Endometrial microvascular endothelial cells (primary cell): ENCODE measurements around the gene SCUBE3. TPM values are rescaled to one million over a fixed set of nuclear protein-coding genes. Genes with fewer than 3 reads are reported as not detected.

Source experiments
- in situ Hi-C: cut with HindIII; loops from 2 replicates; pipeline ENCODE4 v1.10.0; 2017; ENCODE audit warnings: low sequenced_read_pairs, low pct_unique_long_range_greater_than_20kb; ENCODE audit errors: inconsistent ontology term
- total RNA-seq: library from RNA; depleted of rRNA; stranded (reverse); fragments of >200 nt; gene quantifications from one replicate; pipeline ENCODE4 v1.2.3, GENCODE V29; 2015; ENCODE audit errors: inconsistent ontology term

SCUBE3 gene
- total RNA-seq, 1 donor from 2014 or later: 0.46 TPM

DNA sequence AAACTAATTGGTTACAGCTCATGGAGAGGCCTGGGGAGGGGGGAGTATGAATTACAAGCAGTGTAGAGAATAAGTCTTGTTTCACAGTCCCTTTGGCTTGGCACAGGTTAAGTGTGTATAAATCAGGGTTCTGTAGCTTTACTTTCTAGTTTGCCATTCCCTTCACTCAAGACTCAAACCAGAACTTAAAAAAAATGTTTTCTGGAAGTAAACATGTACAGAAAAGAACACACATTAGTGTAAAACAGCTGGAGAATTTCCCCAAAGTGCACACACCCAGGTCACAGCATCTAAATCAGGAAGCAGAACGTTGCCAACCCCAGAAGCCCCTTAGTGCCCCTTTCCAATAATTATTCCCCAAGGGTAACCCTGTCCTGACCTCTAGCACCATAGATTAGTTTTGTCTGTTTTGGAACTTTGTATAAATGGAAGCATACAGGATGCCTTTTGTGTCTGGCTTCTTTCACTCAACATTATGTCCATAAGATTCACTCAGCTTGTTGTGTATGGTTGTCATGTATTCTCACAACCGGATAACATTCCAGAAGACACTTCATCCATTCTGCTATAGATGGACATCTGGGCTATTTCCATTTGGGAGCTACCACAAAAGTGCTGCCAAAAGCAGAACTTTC is 33.7 kb upstream of the SCUBE3 start:
- in situ Hi-C loops: no loop called here

DNA sequence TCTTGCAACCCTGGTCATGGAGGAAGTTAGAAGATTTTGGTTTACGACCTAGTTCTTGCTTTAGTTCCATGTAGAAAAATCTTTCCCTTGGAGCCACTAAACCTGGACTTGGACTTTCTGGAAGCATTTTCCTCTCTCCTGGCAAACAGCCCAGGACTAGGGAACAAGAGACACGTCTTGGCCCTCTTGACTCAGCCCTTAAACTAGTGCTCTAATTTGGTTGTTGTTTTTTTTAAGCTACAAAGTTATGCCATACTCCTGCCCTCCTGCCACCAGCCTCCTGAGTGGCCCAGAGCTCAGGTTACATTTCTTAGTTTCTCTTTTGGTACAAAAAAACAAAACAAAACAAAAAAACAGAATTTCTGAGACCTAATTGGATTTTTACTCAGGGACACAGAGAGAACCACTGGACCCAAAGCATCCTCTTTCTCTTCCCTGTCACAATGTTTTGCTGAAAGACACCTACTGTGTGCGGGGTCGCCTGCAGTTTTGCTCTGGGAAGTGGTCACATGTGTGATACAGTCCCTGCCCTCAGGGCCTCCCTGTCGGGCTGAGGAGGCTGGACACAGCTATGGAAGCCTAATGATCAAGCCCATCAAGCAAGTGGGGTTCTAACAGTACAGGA is 32.3 kb upstream of the SCUBE3 start:
- in situ Hi-C loops: no loop called here

DNA sequence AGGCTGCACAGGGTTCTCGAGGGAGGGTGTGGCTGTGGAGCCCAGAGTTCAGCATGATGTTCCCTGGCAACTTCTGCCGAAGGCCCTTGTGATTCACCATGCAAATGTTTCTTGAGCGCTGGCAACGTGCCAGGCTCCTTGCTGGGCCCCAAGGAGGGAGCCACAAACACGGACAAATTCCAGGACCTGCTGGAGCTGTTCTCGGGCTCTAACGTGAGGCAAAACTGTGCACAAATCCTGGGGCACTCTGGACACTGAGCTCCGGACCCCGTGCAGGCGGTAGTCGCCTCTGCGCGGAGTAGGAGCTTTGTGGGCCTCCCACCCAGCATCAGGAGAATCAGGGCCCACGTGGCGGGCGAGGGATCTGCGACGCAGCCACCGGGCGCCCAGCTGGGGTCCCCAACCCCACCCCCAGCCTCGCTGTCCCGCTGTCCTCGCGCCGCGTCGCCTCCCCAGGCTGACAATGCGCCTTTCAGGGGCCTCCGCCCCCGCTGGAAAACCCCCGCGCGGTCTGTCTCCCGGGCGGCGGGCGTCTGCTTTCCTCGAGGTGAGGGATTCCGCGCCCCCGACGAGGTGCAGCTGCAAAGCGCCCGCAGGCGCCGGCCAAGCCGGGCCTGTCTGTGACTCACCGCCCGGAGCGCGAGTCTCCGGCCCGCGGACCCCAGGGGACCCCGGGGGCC is 31.7 kb upstream of the SCUBE3 start:
- in situ Hi-C loops: no loop called here

DNA sequence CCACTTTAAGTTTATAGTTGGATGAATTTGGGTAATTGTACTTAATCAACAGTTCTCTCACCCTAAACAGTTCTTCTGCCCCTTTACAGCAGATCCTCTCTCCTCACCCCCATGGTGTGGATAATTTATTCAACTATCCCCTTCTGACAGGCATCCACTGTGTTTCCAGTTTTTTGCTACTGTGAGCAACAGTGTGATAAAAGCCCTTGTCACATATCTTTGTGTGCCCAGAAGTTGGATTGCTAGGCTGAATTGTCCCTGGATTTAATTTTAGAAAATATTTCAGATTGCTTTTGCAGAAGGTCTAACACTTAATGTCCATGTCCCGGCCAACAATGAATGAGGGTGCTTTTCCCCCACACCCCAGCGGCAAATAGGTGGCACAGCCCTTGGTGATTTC is 30.5 kb upstream of the SCUBE3 start:
- in situ Hi-C loops: no loop called here

DNA sequence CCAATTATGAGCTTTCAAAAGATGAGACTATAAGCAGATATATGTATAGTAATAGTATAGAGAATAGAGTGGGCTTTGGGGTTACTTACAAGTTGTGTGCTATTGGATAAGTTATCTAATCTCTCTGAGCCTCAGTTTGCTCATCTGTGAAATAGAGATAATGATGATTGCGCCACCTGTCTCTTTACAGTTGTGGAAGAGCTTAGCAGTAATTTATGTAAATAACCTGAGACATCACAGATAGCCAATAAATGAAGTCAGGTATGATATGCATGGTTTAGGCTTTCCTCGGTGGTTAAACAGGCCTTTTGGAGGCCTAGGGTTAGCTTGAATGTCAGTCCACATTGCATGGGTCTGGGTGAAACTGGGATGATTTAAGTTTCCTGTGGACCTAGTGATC is 29.8 kb upstream of the SCUBE3 start:
- in situ Hi-C loops: no loop called here

DNA sequence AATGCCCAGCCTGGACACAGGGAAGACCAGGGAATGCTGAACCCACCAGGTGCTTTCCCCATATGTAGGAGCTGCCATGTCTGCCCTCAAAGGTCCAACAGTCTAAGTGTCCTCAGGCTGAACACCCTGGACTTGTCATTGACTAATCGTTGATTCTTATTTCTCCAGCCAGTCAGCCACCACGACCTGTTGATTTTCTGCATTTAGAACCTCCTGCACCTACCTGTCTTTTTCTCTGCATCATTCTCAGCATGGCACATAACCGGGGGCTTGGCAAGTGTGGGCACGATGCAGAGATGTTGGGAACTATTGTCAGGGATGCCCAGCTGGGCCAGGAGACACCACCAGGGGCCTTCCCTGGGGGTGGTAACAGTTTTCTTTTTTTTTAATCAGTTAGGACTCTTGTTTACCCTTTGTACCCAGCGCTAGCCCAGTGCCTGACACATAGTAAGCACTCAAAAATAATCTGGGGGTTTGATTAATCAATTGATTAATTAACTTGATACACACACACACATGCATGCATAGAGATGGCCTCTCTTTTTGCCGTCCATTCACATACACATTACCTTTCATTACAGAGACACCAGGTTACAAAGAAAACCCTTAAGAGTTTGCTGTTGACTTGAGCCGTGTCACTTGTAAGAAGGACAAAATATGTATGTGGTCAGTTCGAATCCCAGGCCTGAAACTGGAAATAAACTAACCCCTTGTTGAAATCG is 29.0 kb upstream of the SCUBE3 start:
- in situ Hi-C loops: no loop called here

DNA sequence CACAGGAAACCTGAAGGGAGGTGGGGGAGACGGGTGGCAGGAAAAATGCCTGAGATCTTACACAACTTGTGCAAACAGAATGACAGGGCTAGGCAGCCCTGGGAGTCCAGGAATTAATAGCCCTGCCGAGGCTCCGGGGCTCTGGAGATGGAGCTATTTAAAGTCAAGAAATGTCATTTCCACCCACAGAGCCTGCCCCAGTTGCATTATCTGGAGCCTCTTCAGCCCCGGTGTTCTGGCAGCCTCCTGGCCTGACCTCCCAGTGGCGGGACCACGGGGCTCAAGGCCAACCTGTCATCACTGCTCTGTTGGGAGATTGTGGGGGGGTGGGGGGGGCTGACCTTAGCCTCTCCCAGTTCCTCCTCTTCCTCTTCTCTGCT is 28.5 kb upstream of the SCUBE3 start:
- in situ Hi-C loops: no loop called here

DNA sequence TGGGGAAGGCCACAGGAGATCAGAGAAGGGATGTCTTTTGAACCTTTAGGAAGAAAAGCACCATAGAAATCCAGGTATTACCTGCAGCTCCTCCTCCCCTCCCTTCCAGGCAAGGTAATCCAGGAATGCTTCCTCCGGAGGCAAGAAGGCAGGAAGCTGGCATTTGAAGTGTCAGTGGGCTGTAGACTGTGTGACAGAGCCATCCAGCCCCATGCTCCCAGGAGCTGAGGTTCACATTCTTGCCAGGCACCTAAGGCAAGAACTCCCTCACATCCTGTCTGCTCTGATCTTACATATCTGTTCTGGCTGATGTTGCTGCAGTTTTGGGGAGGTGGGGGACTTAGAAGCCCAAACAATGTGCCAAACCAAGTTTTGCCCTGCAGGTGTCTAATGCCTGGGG is 27.8 kb upstream of the SCUBE3 start:
- in situ Hi-C loops: no loop called here

DNA sequence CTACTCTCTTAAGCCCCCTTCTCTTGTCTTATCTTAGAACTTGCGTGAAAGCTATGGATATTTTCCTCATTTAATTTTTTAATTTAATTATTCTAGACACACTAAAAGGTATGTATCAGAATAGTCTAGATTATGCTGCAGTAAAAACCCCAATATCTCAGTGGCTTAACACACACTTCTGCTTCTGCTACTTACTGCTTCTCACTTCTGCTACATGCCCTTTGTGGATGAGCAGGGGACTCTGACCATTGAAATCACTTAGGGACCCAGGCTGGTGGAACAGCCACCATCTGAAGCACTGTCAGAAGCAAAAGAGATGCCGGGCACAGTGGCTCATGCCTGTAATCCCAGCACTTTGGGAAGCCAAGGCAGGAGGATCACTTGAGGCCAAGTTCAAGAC is 27.2 kb upstream of the SCUBE3 start:
- in situ Hi-C loops: no loop called here

DNA sequence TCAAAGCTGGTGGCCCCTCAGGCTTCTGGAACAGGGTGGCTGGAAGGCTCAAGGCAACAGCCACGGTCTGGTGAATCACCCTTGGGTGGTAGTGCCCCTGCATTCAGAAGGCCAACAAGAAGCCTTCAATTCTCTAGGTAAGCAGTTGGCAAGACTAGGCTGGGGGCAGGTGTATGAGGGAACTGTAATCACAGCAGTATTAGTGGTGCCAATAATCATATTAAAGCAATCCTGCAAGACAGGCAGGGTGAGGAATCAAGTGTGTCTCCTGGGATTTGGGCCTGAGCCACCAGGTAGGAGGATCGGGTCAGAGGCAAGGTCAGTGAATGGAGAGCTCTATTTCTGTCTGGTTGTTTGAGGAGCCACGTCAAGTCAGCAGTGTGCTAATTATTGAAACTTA is 24.9 kb upstream of the SCUBE3 start:
- in situ Hi-C loops: no loop called here

DNA sequence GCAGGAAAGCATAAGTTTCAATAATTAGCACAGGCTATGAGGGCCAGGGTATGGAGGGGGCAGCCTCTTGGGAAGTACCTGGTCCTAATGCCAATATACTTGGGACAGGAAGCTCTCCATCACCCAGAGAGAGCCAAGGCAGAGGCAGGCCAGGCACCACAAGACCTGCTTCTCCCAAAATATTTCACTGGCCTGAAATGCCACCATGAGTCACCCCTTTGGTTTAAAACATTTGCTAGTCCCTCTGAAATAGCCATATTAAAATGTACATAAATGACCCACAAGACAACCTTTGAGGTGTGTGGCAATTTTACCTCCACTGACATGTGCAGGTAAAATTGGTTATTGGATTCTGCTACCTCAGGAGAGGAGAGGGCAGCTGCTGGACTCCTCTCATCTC is 23.4 kb upstream of the SCUBE3 start:
- in situ Hi-C loops: no loop called here

DNA sequence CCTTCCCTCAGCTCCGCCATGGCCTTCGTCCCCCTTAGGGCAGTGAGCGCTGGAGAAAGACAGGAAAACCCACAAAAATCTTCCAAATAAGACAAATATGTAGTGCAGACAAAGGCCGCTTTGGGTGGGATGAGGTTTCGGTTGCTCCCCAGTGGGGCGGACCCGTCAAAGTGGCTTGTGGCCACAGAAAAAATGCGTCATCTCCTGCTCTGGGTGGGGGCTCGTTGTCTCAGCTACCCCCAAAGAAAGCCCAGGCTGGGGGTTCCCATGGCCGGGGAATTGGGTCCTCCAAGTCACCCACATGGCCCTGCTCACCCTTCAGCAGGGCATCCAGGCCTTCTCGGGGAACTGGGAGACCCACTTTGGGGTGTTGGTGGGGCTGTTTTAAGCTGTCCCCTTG is 21.9 kb upstream of the SCUBE3 start:
- in situ Hi-C loops: no loop called here

DNA sequence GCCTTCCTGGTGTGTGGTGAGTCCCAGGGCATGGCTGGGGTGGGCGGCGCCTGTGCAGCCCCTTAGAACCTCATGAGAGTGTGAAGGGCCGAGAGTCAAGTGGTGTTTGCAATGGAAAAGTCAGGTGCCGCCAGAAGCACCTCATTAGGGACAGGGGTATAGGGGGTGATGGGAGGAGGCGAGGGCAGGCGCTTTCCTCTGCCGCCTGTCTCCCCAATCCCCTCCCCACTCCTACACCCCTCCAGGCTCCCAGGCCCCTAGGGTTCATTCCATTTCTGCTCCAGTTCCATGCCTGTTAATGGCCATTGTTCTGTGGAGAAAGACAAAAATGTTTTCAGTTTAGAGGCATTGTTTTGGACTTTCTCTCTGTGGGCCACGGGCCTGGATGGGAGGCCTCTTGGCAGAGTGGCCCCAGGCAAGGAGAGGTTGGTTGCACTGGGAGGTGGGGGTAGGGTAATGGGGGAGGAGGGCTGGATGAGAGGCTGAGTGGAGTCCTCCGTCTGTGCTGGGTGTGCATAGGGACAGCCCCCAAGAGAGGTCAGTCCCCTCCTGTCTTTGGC is 21.4 kb upstream of the SCUBE3 start:
- in situ Hi-C loops: no loop called here

DNA sequence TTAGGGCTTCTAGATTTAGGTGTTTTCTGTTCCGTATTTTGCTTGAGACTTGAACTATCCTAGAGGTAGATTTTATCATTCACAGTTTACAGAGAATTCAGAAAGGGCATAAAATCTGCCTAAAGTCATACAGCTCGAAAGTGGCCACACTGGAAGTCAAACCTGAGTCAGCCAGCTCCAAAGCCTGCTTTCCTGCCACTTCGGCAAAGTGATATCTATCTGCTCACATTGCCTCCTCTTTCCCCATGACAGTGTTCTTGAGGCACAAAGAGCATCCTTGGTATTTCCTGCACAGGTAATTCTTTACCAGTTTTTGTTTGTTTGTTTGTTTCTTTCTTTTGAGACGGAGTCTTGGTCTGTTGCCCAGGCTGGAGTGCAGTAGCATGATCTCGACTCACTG is 19.4 kb upstream of the SCUBE3 start:
- in situ Hi-C loops: no loop called here

DNA sequence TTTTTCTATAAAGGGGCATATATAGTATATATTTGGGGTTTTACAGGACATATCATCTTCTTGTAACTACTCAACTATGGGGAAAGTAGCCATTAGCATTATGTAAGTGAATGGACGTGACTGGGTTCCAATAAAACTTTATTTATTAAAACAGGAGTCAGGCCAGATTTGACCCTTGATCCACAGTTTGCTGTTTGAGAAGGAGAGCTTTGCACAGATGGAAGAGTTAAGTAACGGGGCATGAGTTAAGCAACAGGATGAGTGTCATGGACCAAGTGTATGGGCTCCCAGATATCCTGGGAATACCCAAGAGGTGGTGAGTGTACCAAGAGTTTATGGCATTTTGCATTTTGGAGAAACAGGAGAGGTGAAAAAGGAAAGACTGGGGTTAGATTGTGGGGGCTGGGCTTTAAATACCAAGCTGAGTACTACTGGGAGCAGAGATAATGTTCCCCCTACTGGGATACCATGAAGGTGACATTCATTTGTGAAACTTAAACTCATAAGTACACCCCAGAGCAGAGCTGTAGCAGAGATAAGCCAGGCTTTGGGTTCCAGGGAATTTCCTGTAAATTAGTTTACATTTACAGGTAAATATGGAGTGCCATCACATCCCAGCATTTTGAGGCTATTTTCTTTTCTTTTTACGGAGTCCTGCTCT is 18.5 kb upstream of the SCUBE3 start:
- in situ Hi-C loops: no loop called here

DNA sequence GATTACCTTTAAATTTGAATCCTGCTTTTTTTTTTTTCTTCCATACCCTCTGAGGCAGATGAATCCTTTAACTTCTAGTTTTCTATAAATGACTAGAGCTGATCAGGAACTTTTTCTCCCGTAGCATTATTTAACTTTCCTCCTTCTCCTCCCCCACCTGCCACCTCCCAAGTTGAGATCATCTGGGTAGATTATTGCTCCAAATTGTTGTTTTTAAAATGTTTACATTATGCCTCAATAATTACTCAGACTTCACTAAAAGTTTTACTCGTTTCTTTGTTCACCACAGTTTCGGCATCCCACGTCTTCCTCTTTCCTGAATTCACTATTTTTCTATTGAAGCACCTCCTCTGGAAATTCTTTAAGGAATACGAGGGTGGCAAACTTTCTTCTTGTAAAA is 16.6 kb upstream of the SCUBE3 start:
- in situ Hi-C loops: no loop called here

DNA sequence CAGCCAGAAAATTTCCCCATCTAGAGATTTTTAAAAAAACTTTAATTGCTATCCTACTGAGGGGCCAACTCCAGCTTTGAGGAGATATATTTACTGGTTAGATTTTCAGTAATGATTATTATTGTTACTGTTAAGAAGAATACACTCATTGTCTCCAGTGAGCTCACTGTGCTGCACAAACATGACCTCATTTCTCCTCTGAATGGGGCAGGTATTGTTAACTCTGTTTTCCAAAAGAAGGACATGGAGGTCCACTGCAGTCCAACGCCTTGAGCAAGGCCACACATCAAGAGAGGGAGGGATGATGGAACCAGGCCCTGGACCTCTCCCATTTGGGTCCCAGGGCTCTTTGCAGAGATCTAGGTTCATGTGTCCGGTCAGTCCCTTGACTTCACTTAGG is 13.9 kb upstream of the SCUBE3 start:
- in situ Hi-C loops: loop anchor here (10.0 kb wide), 1 partner anchor 55 kb away; the partner anchor contains the start of gene TCP11

DNA sequence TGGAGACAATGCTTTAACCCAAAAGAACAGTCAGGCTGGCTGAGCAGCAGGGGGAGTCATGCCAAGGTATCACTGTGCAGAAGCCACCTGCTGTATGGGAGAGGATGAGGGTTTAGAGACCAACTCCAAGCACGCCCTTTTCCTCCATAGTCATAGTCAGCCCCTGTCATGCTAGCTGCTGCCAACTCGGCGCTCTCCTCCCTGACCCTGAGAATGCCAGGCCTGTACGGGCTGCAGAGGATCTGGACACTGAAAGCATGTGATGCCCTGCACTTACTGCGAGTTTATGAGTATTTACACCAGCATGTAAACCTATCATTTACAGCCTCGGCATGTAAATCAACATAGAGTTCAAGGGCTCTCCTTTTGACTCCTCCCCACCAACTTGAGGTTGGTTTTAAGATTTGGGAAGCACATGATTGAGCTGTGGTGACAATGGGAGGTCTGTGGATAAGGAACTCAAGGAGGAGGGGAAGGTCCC is 11.7 kb upstream of the SCUBE3 start:
- in situ Hi-C loops: loop anchor here (10.0 kb wide), 1 partner anchor 57 kb away; the partner anchor contains the start of gene TCP11

DNA sequence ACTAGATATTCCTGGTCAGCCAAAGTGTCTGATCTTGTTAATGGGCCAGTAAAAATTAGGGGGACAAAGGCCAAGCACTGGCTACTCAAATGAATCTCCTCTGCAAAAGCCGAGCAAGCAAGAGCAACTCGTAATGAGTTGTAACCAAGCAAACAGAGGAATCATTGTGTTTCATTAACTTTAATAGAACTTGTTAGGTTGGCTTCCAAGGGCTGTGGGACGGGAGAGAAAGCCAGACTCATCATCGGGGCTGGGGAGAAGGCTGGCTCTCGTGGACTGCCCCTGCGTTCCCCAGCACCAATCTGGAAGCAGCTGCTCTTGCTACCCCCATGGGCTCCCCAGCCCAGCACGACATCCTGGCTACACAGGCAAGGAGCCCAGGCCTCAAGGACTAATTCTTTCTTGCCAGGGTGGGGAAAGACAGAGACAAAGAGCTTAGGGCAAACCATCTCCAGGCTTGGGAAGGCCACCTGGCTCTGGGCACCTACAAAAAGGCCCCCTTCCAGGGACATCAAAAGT is 10.5 kb upstream of the SCUBE3 start:
- in situ Hi-C loops: loop anchor here (10.0 kb wide), 1 partner anchor 58 kb away; the partner anchor contains the start of gene TCP11
